HG02571 (cell line): Measurements from ENCODE around the gene IL21R.
"Not testable (repeated sequence)": the region's sequence is repeated elsewhere in the genome, so short reads cannot be mapped to it uniquely, and the experiment has no call there.

ENCODE experiments used
- ATAC-seq: cut with Tn5 transposase; IDR thresholded peaks from one replicate; pipeline ENCODE4 v1.9.1; 2021; ENCODE audit warnings: mild to moderate bottlenecking, moderate library complexity; ENCODE audit not compliant: unreplicated experiment

The IL21R gene

GRCh38 chr16:27441998-27442397 is 40.0 kb downstream of the IL21R start:
- ATAC-seq: no peak

- no peak for ATAC-seq
Observed at GRCh38 chr16:27444015-27444414, 42.0 kb downstream of the IL21R start.

GRCh38 chr16:27444470-27444869 is 42.5 kb downstream of the IL21R start:
- ATAC-seq: no peak

GRCh38 chr16:27445502-27446175 is 43.7 kb downstream of the IL21R start:
- no peak for ATAC-seq

GRCh38 chr16:27446721-27447120 is 44.7 kb downstream of the IL21R start:
- no peak for ATAC-seq

- ATAC-seq: no peak
Observed at GRCh38 chr16:27447301-27447700, 45.3 kb downstream of the IL21R start.

GRCh38 chr16:27448532-27449433 is 46.8 kb downstream of the IL21R start:
- ATAC-seq: no peak

- peak; percentile 47 for ATAC-seq
Observed at GRCh38 chr16:27449434-27450195, 47.6 kb downstream of the IL21R start.

GRCh38 chr16:27450196-27450549 is 48.2 kb downstream of the IL21R start:
- no peak for ATAC-seq

- no peak for ATAC-seq
Observed at GRCh38 chr16:27452569-27453493, 50.9 kb downstream of the IL21R start.

- no peak for ATAC-seq
Observed at GRCh38 chr16:27453494-27453825, 51.5 kb downstream of the IL21R start.

- ATAC-seq: no peak
Observed at GRCh38 chr16:27455700-27456099, 53.7 kb downstream of the IL21R start.

- not testable (repeated sequence) for ATAC-seq
Observed at GRCh38 chr16:27457605-27457900, 55.6 kb downstream of the IL21R start.

GRCh38 chr16:27458258-27458657 is 56.3 kb downstream of the IL21R start:
- no peak for ATAC-seq

- no peak for ATAC-seq
Observed at GRCh38 chr16:27458987-27459688, 57.2 kb downstream of the IL21R start.

GRCh38 chr16:27460213-27460612 is 58.2 kb downstream of the IL21R start:
- ATAC-seq: no peak

- ATAC-seq: no peak
Observed at GRCh38 chr16:27460663-27461482, 58.9 kb downstream of the IL21R start.

- ATAC-seq: no peak
Observed at GRCh38 chr16:27461483-27462171, 59.7 kb downstream of the IL21R start.
